NCI-H345 treated with DMSO at 0.1 percent for 48 hours (cell line): ENCODE data around the gene GHRHR.

Source experiments
- DNase-seq: peaks from one replicate; lab custom pipeline; 2025; ENCODE audit not compliant: unreplicated experiment; lab: John Stamatoyannopoulos, UW

Gene GHRHR

DNA sequence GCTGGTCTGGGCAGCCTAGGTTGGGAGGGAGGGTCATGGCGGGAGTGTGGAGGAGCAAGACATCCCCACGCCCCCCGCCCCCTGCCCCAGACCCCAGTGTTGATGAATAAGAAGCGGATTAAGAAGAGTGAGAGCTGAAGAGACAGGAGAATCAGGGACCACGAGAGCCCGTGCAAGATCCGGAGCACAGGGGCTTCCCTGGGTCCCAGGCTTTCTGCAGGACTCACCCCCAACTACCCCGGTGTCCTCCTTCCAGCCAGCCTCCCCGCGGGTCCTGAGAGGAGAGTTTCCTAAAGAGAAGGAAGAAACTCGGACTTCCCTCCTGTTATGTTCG lies 20.1 kb downstream of the GHRHR start:
- DNase-seq, result no peak

DNA sequence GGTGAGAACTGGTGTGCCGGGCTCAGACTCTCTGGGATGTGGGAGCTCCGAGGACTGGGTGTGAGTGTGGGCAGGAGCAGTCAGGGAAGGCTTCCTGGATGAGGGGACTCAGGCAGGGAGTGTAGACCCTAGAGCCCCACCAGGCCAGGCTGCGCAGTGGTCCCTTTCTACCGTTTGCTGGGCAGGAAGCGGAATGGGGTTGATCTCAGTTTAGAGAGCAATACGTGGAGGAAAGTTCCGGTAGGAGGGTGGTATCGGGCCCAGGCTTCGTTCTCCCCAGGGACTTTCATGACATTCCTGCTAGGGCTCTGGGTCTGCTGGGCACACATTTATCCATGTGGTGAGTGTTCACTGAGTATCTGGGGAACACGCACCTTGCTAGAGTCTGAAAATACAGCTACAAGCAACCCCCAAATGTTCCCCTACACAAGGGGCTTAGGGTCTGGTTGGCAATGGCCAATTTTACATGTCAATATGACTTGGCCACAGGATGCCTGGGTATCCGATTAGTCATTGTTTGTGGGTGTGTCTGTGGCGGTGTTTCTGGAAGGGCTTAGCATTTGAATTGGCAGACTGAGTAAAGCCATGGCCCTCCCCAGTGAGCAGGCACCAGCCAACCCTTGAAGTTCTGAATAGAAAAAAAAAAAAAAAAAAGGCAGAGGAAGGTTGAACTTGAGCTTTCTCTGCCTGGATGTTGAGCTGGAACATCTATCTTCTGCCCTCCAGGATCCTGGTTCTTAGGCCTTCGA lies 20.8 kb downstream of the GHRHR start:
- DNase-seq, result no peak

DNA sequence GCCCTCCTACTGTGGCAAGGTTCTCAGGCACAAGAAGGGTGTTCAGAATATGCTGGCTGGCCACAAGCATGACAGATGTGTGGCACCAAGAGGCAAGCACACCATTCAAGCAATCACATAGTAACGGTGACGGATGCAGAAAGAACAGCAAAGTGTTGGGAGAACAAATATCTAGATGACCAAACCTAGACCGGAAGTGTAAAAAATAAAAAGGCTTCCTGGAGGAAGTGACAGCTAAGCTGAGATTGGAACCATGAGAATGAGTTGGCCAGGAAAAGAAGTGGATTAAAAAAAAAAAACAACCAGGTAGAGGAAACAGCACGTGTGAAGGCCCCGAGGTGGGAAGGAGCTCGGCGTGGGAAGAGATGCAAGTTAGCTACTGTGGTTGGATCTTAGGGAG lies 22.0 kb downstream of the GHRHR start:
- no peak for DNase-seq

DNA sequence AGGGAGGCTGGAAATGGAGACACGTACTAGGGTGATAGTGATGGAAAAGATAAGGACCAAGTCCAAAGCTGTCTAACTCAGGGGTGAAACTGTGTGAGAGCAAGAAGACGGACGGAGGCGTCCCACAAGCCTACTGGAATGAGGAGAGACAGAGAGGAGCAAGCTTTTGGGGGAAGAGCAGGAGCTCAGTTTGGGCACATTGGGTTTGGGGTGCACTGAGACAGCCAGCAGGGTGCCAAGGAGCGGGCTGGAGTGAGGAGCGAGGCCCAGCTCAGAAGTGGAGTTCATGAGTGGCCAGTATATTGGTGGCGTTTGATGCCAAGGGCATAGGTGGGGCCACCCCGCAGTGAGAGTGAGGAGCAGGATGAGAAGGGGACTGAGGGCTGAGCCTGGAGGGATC lies 22.6 kb downstream of the GHRHR start:
- no peak for DNase-seq

DNA sequence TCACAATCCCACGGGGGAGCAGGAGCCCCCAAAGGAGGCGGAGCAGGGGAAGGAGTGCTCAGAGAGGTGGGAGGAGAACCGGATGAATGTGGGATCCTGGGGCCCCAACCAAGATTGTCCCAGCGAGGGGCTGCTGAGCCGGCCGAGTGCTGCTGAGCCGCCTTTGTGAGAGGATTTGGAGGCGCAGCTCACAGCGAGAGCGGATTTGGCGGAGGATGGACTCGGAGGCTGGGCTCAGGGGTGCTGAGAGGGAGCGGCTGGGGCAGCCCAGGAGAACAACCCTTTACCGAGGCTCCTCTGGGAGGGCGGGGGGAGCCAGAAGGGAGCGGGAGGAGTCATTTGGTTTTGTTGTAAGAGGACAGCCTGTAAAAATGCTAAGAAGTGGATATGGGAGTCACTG lies 23.0 kb downstream of the GHRHR start:
- no peak for DNase-seq

DNA sequence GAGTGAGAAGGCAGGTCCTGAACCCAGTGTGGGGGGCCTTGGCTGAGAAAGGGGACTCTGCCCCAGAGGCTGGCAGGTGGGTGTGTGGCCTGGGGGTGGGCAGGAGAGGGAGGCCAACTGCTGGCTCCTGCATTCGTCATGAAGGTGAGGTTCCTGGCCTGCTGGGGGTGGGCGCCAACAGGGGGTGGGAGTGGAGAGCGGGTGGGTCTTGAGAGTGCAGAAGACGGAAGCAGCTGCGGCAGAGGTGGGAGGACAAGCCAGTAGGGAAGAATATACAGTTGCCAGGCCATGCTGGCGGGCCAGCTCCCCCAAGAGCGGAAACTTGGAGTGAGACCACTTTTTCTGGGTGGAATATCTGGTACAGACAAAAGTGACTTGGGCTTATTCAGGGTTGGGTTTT lies 23.4 kb downstream of the GHRHR start:
- DNase-seq, result no peak

GRCh38 chr7:30987936-30988335 lies 24.2 kb downstream of the GHRHR start:
- DNase-seq, result no peak

- DNase-seq, result no peak
Observed at GRCh38 chr7:30988351-30989005, 24.7 kb downstream of the GHRHR start.

DNA sequence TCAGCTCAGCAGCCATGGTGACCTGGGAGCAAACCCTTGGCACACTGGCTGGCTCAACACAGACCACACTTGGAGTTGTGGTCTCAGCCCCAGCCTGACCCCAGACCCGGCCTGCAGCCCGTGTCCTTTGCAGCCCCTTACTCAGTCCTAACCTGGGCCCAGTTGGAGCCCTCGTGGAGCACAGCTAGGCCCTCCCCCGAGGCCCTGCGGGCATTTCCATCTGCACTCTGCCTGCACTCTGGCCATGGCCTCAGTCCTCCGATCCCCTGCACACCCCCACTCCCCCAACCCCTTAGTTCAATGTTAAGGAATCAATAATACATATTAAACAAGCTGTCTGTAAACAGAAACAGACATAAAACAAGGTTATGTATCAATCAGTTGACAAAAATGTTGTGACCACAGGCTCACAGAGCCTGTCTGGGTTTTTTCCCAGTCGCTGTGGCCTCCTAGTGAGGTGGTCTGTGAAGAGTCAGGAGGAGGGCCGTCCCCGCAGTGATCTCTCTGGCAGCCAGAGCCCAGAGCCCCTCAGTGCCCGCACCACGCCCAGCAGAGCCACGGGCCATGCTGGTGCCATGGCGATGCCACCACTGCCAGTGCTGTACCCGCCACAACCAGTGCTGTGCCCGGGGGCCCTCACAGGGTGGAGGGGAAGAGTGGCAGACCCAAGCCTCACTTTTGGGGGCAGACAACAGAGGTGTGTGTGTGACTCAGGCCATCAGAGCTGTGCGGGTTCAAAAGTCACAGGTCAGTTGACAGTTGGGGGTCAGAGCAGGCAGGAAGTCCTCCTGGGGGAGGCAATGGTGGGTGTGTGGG lies 25.5 kb downstream of the GHRHR start:
- DNase-seq, result no peak

- no peak for DNase-seq
Observed at GRCh38 chr7:30989824-30990672, 26.3 kb downstream of the GHRHR start.

DNA sequence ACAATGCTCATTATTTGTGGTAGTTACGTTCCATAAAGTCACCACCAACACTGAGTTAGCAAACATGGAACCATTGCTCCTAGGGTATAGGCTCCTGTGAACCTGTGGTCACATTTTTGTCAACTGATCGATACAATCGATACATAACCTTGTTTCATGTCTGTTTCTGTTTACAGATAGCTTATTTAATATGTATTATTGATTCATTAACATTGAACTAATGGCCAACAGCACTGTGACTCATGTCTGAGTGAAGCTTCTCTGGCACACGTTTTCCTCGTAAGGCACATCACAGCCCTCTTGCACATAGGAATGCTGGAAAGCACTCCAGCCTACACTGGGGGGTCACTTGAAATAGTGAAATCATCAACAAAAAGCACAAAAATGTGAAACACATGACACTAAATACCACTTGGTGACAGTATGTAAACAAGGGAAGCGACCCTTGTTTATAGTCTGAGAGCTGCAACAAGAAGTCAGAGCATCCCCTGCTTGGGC lies 27.0 kb downstream of the GHRHR start:
- no peak for DNase-seq

DNA sequence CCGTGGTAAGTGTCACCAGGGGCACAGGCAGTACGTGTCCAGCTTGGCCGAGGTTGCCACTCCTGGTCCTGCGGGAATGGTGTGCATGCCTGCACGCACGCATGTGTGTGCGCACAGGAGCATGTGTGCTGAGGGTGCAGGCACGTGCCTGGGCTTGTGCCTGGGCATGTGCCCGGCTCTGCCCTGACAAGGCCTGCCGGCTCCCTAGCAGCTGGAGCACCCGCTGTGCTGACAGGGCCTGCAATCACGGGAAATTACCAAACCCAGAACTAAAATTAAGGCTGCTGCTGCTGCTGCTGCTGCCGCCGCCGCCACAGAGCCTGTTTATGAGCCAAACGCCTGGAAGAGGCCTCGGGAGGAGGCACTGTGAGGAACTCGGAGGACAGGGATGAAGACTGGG lies 28.7 kb downstream of the GHRHR start:
- DNase-seq, result no peak

- DNase-seq, result no peak
Observed at GRCh38 chr7:30994206-30995100, 30.7 kb downstream of the GHRHR start.

DNA sequence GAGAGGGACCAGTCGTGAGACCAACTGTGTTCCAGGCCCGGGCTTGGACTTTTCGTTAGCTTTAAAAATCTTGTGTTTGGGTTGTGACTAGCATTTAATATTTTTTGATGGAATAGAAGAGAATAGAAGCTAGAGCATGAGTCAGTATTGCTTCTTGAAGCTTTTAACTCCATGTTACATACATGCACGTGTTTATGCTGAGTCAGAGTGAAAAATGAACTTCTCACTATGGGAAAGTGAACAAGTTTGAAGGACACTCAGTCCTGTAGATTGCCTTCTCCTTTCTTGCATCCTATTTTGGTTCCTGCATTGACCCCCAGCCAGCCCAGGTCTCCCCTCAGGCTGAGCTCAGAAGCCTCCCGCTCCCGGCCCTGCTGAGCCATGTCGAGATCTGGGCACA lies 31.8 kb downstream of the GHRHR start:
- no peak for DNase-seq

GRCh38 chr7:30996256-30996655 lies 32.5 kb downstream of the GHRHR start:
- DNase-seq, result no peak

GRCh38 chr7:30996883-30997282 lies 33.1 kb downstream of the GHRHR start:
- no peak for DNase-seq

GRCh38 chr7:30997316-30997715 lies 33.6 kb downstream of the GHRHR start:
- no peak for DNase-seq

- no peak for DNase-seq
Observed at GRCh38 chr7:30998180-30998579, 34.4 kb downstream of the GHRHR start.

DNA sequence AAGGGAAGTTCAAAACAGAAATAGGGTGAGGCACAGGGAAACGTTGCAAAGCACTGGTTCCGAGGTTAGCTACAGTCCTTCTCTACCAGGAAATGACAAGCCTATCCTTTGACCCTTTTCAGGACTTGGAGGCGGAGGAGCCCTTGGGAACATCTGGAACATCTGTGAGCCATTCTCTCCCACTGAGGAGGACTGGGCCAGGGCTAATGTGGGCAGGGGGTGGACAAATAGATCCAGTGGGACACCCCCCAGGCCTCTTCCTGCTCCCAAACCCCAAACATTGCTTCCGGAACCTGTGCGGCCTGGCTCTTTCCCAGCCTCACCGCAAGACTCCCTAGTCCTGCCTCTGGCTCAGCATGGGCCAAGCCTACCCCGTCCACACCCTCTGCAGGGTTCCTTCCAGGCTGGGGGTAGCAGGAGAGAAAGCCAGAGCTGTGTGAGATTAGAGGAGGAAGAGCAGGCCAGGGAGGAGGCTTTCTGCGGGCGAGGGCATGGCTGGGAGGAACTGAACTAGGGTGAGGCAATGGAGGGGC lies 36.5 kb downstream of the GHRHR start:
- DNase-seq, result no peak

GRCh38 chr7:31000779-31001178 lies 37.0 kb downstream of the GHRHR start:
- DNase-seq, result no peak
